Sigmoid colon (tissue), 4 donors: ENCODE measurements around the gene SYNC.

Experiments used
- EP300 ChIP-seq, 4 donors: sonication (generic); formaldehyde crosslinking; IDR thresholded peaks; one replicate each; pipeline ENCODE4 v1.6.1; 2017; ENCODE audit warnings: antibody characterized with exemption in 4 of 4
- TF ChIP-seq, protein P1 (sequence below), 4 experiments: fragments of 450-650 bp in 3 of 4; fragments of 200-600 bp in 1 of 4; IDR thresholded peaks; one replicate each; pipeline ENCODE4 v1.5.1; 2016 to 2019; ENCODE audit warnings: antibody characterized with exemption in 4 of 4, mild to moderate bottlenecking in 3 of 4, moderate library complexity in 2 of 4

DNA sequence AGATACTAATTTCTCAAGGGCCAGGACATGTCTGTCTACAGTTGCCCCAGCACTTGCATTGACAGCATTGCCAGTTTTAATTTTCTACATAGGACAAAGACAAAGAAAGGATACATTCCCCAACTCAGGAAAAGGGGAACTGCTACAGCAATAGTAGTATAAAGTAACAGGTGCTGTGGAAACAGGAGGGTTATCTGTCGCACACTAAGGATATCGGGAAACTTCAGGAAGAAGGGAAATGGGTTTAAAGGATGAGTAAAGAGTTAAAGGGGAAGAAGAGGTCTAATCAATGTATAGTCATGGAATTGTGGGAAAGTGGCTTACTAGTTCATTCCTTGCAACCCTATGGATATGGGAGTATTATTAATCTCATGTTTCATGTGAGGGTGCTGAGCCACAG lies 16.2 kb downstream of the SYNC start:
- no peak for TF ChIP-seq EP300 (IDR thresholded peaks at IDR 0.05)
- TF ChIP-seq, protein P1, sequence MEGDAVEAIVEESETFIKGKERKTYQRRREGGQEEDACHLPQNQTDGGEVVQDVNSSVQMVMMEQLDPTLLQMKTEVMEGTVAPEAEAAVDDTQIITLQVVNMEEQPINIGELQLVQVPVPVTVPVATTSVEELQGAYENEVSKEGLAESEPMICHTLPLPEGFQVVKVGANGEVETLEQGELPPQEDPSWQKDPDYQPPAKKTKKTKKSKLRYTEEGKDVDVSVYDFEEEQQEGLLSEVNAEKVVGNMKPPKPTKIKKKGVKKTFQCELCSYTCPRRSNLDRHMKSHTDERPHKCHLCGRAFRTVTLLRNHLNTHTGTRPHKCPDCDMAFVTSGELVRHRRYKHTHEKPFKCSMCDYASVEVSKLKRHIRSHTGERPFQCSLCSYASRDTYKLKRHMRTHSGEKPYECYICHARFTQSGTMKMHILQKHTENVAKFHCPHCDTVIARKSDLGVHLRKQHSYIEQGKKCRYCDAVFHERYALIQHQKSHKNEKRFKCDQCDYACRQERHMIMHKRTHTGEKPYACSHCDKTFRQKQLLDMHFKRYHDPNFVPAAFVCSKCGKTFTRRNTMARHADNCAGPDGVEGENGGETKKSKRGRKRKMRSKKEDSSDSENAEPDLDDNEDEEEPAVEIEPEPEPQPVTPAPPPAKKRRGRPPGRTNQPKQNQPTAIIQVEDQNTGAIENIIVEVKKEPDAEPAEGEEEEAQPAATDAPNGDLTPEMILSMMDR (IDR thresholded peaks at IDR 0.05) = no peak
